H1 (cell line): Measurements from ENCODE around the gene ZNF705A. TPM values are rescaled to one million over a fixed set of nuclear protein-coding genes. Genes with fewer than 3 reads are reported as not detected.
"Not testable (repeated sequence)": the region's sequence is repeated elsewhere in the genome, so short reads cannot be mapped to it uniquely, and the experiment has no call there.

Experiments
- CTCF ChIA-PET: fragments of 300-600 bp; sonication (Branson Sonifier 250); formaldehyde crosslinking; loops from one replicate; lab custom pipeline; 2021; ENCODE audit not compliant: partially characterized antibody; lab: Charles Lee
- POLR2A ChIA-PET: fragments of 300-600 bp; sonication (Branson Sonifier 250); formaldehyde crosslinking; loops from one replicate; lab custom pipeline; 2021; ENCODE audit warnings: inconsistent platforms; ENCODE audit not compliant: partially characterized antibody; lab: Charles Lee
- DNase-seq, 2 experiments: peaks; one replicate each; pipeline versions ENCODE4 v3.0.0 to v3.0.0-alpha.2; 2010 to 2022; ENCODE audit warnings: low spot score in 2 of 2, low read depth in 1 of 2, mixed read lengths in 1 of 2
- FAIRE-seq: peaks from 2 replicates; lab custom pipeline; 2011; peaks lifted over from hg19 to GRCh38; lab: Jason Lieb, UNC
- H2AFZ ChIP-seq: 2 replicates; pipeline ENCODE4 v1.8.1; 2012; ENCODE audit warnings: low read length, inconsistent platforms
- H2AK5ac ChIP-seq: 2 replicates; pipeline ENCODE4 v1.6.1; 2013; ENCODE audit warnings: low read depth, low read length
- H2BK120ac ChIP-seq: replicated peaks from 2 replicates; pipeline ENCODE3; 2013; ENCODE audit warnings: low read depth, low read length, inconsistent platforms
- H2BK12ac ChIP-seq: 2 replicates; pipeline ENCODE4 v1.6.1; 2013; ENCODE audit warnings: low read depth, low read length
- H2BK15ac ChIP-seq: 2 replicates; pipeline ENCODE4 v1.6.1; 2013; ENCODE audit warnings: low read length
- H2BK20ac ChIP-seq: 2 replicates; pipeline ENCODE4 v1.6.1; 2013; ENCODE audit warnings: low read length
- H2BK5ac ChIP-seq: 2 replicates; pipeline ENCODE4 v1.6.1; 2013; ENCODE audit warnings: low read depth, low read length
- H3K14ac ChIP-seq: 2 replicates; pipeline ENCODE4 v1.6.1; 2013; ENCODE audit warnings: inconsistent platforms; ENCODE audit not compliant: insufficient read length
- H3K18ac ChIP-seq: 2 replicates; pipeline ENCODE4 v1.6.1; 2013; ENCODE audit warnings: low read length; ENCODE audit errors: extremely low read depth
- H3K23ac ChIP-seq: 2 replicates; pipeline ENCODE4 v1.6.1; 2013; ENCODE audit warnings: inconsistent platforms; ENCODE audit not compliant: insufficient read length
- H3K23me2 ChIP-seq: 2 replicates; pipeline ENCODE4 v1.6.1; 2013; ENCODE audit warnings: low read depth, low read length
- H3K27ac ChIP-seq: 2 replicates; pipeline ENCODE4 v1.6.1; 2011; ENCODE audit warnings: low read depth, low read length, inconsistent platforms
- H3K27me3 ChIP-seq, 4 experiments: replicated peaks in 1 of 4; 1 replicate in 1 of 4; 2 replicates in 3 of 4; pipeline versions ENCODE4 v1.6.1 to v1.8.1; 2011 to 2013; ENCODE audit warnings: low read length in 3 of 4, mild to moderate bottlenecking in 3 of 4, inconsistent platforms in 2 of 4, mixed read lengths in 2 of 4, moderate library complexity in 1 of 4; ENCODE audit not compliant: control insufficient read depth in 3 of 4, insufficient read depth in 3 of 4; ENCODE audit errors: extremely low read depth in 1 of 4
- H3K36me3 ChIP-seq, 4 experiments: 2 replicates each; pipeline versions ENCODE4 v1.6.1 to v1.8.1; 2011 to 2013; ENCODE audit warnings: mild to moderate bottlenecking in 4 of 4, low read length in 3 of 4, moderate library complexity in 2 of 4, control low read depth in 1 of 4, inconsistent platforms in 1 of 4; ENCODE audit not compliant: insufficient read depth in 4 of 4, control insufficient read depth in 2 of 4
- H3K4ac ChIP-seq: replicated peaks from 2 replicates; pipeline ENCODE3; 2013; ENCODE audit warnings: low read length, low read depth, mixed read lengths, inconsistent platforms; ENCODE audit not compliant: insufficient read length
- H3K4me1 ChIP-seq, 4 experiments: replicated peaks in 1 of 4; 1 replicate in 1 of 4; 2 replicates in 3 of 4; pipeline versions ENCODE4 v1.6.1 to v1.8.1; 2011 to 2013; ENCODE audit warnings: low read length in 3 of 4, inconsistent platforms in 2 of 4, mixed read lengths in 1 of 4; ENCODE audit not compliant: insufficient read depth in 4 of 4, control insufficient read depth in 3 of 4
- H3K4me2 ChIP-seq, 2 experiments: 2 replicates each; pipeline versions ENCODE4 v1.6.1 to v1.8.1; 2011 to 2013; ENCODE audit warnings: low read depth in 2 of 2, low read length in 2 of 2, control low read depth in 1 of 2, inconsistent platforms in 1 of 2, mild to moderate bottlenecking in 1 of 2; ENCODE audit not compliant: insufficient read depth in 1 of 2
- H3K4me3 ChIP-seq, 4 experiments: fragments of 200-600, 300-600 bp in 1 of 4; sonication (generic), shearing (Covaris generic), sonication (Bioruptor Twin) in 1 of 4; 2 replicates each; pipeline versions ENCODE4 v1.5.1 to v1.8.1; 2011 to 2016; ENCODE audit warnings: low read length in 4 of 4, low read depth in 3 of 4, control low read depth in 2 of 4, inconsistent platforms in 2 of 4, mild to moderate bottlenecking in 2 of 4, mixed read lengths in 1 of 4, moderate library complexity in 1 of 4; ENCODE audit not compliant: insufficient read depth in 2 of 4; ENCODE audit errors: extremely low read depth in 1 of 4
- H3K56ac ChIP-seq: replicated peaks from 2 replicates; pipeline ENCODE3; 2013; ENCODE audit warnings: low read depth, mild to moderate bottlenecking, mixed read lengths, low read length, inconsistent platforms; ENCODE audit not compliant: insufficient read length
- H3K79me1 ChIP-seq: 2 replicates; pipeline ENCODE4 v1.6.1; 2013; ENCODE audit warnings: low read depth, low read length, control low read depth
- H3K79me2 ChIP-seq, 2 experiments: 2 replicates each; pipeline versions ENCODE4 v1.6.1 to v1.8.1; 2012 to 2013; ENCODE audit warnings: low read length in 2 of 2, mild to moderate bottlenecking in 2 of 2, inconsistent platforms in 1 of 2; ENCODE audit not compliant: insufficient read depth in 2 of 2, control insufficient read depth in 1 of 2
- H3K9ac ChIP-seq, 4 experiments: replicated peaks in 1 of 4; 1 replicate in 1 of 4; 2 replicates in 3 of 4; pipeline versions ENCODE4 v1.6.1 to v1.8.1; 2011 to 2013; ENCODE audit warnings: low read depth in 3 of 4, low read length in 3 of 4, control low read depth in 2 of 4, mild to moderate bottlenecking in 2 of 4, moderate library complexity in 2 of 4, inconsistent platforms in 1 of 4; ENCODE audit errors: extremely low read depth in 1 of 4
- H3K9me3 ChIP-seq, 2 experiments: 2 replicates each; pipeline versions ENCODE4 v1.6.1 to v1.8.1; 2012 to 2013; ENCODE audit warnings: mild to moderate bottlenecking in 2 of 2, moderate library complexity in 2 of 2, control low read depth in 1 of 2, inconsistent platforms in 1 of 2, low read depth in 1 of 2, low read length in 1 of 2, mixed read lengths in 1 of 2; ENCODE audit not compliant: insufficient read depth in 2 of 2
- H4K20me1 ChIP-seq, 2 experiments: replicated peaks in 1 of 2; 2 replicates each; pipeline versions ENCODE3 to v1.8.1; 2011 to 2013; ENCODE audit warnings: inconsistent platforms in 2 of 2, low read length in 2 of 2, mild to moderate bottlenecking in 1 of 2; ENCODE audit not compliant: insufficient read depth in 2 of 2, control insufficient read depth in 1 of 2
- H4K5ac ChIP-seq: 2 replicates; pipeline ENCODE4 v1.6.1; 2013; ENCODE audit warnings: low read length, low read depth, mixed read lengths, inconsistent platforms; ENCODE audit not compliant: insufficient read length
- H4K8ac ChIP-seq: 2 replicates; pipeline ENCODE4 v1.8.0; 2013; ENCODE audit warnings: mild to moderate bottlenecking, moderate library complexity, low read length, inconsistent platforms; ENCODE audit not compliant: insufficient read depth; ENCODE audit errors: extremely low read depth
- H4K91ac ChIP-seq: replicated peaks from 2 replicates; pipeline ENCODE3; 2013; ENCODE audit warnings: low read length, mixed read lengths, inconsistent platforms; ENCODE audit not compliant: insufficient read length
- WGBS, 2 experiments: shearing (Covaris generic) in 1 of 2; methylation state at CpG; one replicate each; pipeline versions ENCODE4 v1.1.6 to v1.1.7; 2013 to 2015; ENCODE audit warnings: low lambda C conversion rate in 2 of 2, mixed read lengths in 2 of 2, inconsistent platforms in 1 of 2, low coverage in 1 of 2, missing lambda C conversion rate in 1 of 2; ENCODE audit not compliant: insufficient replicate concordance in 2 of 2, insufficient coverage in 1 of 2, insufficient read length in 1 of 2; ENCODE audit errors: extremely low coverage in 1 of 2, missing lambda C conversion rate in 1 of 2; 5-methylcytosine and 5-hydroxymethylcytosine counted together
- polyA plus RNA-seq, 7 experiments: library from polyadenylated mRNA; depleted of rRNA in 3 of 7; stranded (reverse) in 5 of 7; unstranded in 2 of 7; fragments of >200 nt in 5 of 7; fragments of 200-250 nt in 2 of 7; gene quantifications; 1 replicate in 5 of 7; 2 replicates in 1 of 7; 4 replicates in 1 of 7; pipeline versions ENCODE4 v1.2.1 to v1.2.3, GENCODE V29; 2011 to 2013; ENCODE audit warnings: missing spikeins in 2 of 7, mixed read lengths in 2 of 7
- total RNA-seq: library from RNA; stranded (reverse); fragmentation: NEBNext Ultra II Directional; extraction: Animal tissue kit (Norgen Biotek cat#: 25700); gene quantifications from 2 replicates; pipeline ENCODE4 v1.2.1, GENCODE V29; 2021

Gene ZNF705A
- total and polyA plus RNA-seq, 2 of the 8 experiments (the other 6 are each of a cell fraction or from before 2014, with no cell fraction given): not detected

DNA sequence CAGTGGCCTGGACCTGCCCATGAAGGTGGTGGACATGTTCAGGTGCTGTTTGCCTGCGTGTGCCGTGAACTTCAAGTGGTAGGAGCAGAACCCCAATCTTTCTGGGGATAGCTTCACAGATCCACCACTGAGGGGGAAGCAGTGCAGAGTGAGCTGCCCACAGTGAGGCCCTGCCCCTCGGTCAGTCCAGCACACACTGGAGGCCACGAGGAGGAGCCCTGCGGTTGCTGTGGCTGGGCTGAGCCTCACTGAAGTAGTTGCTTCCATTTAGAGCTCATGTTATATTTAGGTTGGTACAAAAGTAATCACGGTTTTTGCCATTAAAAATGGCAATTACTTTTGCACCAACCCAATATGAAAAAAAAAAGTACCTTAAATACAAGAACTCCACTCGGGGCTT lies 72.7 kb downstream of the ZNF705A start:
- H3K9ac ChIP-seq, H4K91ac ChIP-seq, H3K27me3 ChIP-seq, H3K9me3 ChIP-seq, H3K18ac ChIP-seq, H3K79me1 ChIP-seq, H4K20me1 ChIP-seq, H2BK20ac ChIP-seq, H2BK15ac ChIP-seq, H3K23ac ChIP-seq, H3K4me1 ChIP-seq, H2BK5ac ChIP-seq, H3K14ac ChIP-seq, H2BK120ac ChIP-seq, H3K27ac ChIP-seq, POLR2A ChIA-PET, FAIRE-seq, H4K5ac ChIP-seq, H3K4me3 ChIP-seq, H2AK5ac ChIP-seq, H3K36me3 ChIP-seq, H3K4ac ChIP-seq, H3K4me2 ChIP-seq, H3K56ac ChIP-seq, DNase-seq, H3K23me2 ChIP-seq, H2AFZ ChIP-seq, H3K79me2 ChIP-seq, H4K8ac ChIP-seq, H2BK12ac ChIP-seq: not testable (repeated sequence)
- CTCF ChIA-PET: interaction anchor here (0.7 to 5.0 kb wide), 2 partner anchors 121 to 260 kb away, joined by 3 to 46 read pairs; no protein-coding TSS in a partner anchor
- 75% methylated on average over 7 of the region's 7 CpGs; no CpG with 5 or more reads in 1 of the 2 experiments for WGBS, 2 experiments

Other genes with a start within 250 kb of the ZNF705A start
- gene SLC2A3, start 220.8 kb upstream of the ZNF705A start, total RNA-seq: 664 and 688 TPM in 2 replicates
- 323 and 417 TPM in 2 replicates for gene SLC2A3, start 220.8 kb upstream of the ZNF705A start, polyA plus RNA-seq (2011; rRNA removed)
- 8.2 and 9.3 TPM in 2 replicates for gene FOXJ2, start 124.3 kb upstream of the ZNF705A start, total RNA-seq
- 4.2 and 6.2 TPM in 2 replicates for gene FOXJ2, start 124.3 kb upstream of the ZNF705A start, polyA plus RNA-seq (2011; rRNA removed)
- not detected in 2 replicates for gene C3AR1, start 90.7 kb upstream of the ZNF705A start, total RNA-seq
- gene C3AR1, start 90.7 kb upstream of the ZNF705A start, polyA plus RNA-seq (2011; rRNA removed): not detected in 2 replicates
- 22.1 and 23.4 TPM in 2 replicates for gene NECAP1, start 74.7 kb upstream of the ZNF705A start, total RNA-seq
- 17.3 and 18.6 TPM in 2 replicates for gene NECAP1, start 74.7 kb upstream of the ZNF705A start, polyA plus RNA-seq (2011; rRNA removed)
- gene CLEC4A, start 33.4 kb upstream of the ZNF705A start, total RNA-seq: 0.41 TPM in 1 of 2 replicates, not detected in the other
- gene CLEC4A, start 33.4 kb upstream of the ZNF705A start, polyA plus RNA-seq (2011; rRNA removed): 0.44 TPM in 1 of 2 replicates, not detected in the other
- 0.13 TPM in 1 of 2 replicates, not detected in the other for gene FAM90A1, start 70.6 kb downstream of the ZNF705A start, total RNA-seq
- gene FAM90A1, start 70.6 kb downstream of the ZNF705A start, polyA plus RNA-seq (2011; rRNA removed): 0.21 and 0.52 TPM in 2 replicates